Fibroblast of lung (primary cell): ENCODE data around the gene TTL.

Experiments
- EZH2 ChIP-seq: IDR thresholded peaks from 2 replicates; pipeline ENCODE4 v1.5.1; 2012; ENCODE audit warnings: low read length, control low read depth, mild to moderate bottlenecking; ENCODE audit errors: missing control alignments
- TF ChIP-seq, protein P1 (sequence below), 2 donors: IDR thresholded peaks in 1 of 2; conservative IDR thresholded peaks in 1 of 2; 1 replicate in 1 of 2; 2 replicates in 1 of 2; pipeline ENCODE4 v1.5.1; 2011 to 2012; ENCODE audit warnings: low read length in 2 of 2, control low read depth in 1 of 2, inconsistent platforms in 1 of 2, low read depth in 1 of 2, mild to moderate bottlenecking in 1 of 2

DNA sequence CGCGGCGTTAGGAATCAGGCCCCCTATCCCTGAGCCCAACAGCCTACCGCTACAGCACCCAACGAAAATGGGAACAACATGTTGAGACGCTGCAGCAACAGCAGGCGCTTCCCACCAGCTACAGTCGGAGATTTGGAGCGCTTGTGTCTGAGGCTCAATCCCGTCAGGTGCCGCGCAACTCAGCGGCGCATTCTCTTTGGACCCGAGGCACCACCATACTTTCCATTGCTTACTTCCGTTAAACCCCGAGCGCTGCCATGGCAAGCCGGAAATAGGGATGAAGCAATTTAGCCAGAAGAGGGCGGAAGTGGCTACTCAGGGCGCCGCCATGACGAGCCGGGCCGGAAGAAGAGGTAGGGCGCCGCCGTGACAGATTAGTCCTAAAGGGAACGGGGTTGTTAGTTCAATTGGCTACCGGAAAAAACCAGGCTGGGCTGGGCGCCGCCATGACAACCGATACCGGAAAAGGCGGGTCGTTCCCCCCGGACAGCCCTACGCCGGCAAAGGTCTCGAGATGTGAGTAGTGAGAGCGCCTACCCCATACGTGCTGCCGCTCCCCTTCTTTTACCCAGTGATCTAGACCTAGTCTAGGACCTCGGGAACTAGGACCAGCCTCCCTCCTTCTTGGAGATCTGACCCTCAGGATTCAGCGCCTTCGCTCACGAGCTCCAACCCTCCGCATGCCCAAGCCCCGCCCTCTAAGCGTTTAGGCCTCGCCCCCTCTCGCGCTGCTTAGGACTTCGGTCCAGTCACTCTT lies 102.4 kb downstream of the TTL start, which contains the start of gene CHCHD5:
- TF ChIP-seq, protein P1, sequence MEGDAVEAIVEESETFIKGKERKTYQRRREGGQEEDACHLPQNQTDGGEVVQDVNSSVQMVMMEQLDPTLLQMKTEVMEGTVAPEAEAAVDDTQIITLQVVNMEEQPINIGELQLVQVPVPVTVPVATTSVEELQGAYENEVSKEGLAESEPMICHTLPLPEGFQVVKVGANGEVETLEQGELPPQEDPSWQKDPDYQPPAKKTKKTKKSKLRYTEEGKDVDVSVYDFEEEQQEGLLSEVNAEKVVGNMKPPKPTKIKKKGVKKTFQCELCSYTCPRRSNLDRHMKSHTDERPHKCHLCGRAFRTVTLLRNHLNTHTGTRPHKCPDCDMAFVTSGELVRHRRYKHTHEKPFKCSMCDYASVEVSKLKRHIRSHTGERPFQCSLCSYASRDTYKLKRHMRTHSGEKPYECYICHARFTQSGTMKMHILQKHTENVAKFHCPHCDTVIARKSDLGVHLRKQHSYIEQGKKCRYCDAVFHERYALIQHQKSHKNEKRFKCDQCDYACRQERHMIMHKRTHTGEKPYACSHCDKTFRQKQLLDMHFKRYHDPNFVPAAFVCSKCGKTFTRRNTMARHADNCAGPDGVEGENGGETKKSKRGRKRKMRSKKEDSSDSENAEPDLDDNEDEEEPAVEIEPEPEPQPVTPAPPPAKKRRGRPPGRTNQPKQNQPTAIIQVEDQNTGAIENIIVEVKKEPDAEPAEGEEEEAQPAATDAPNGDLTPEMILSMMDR (conservative IDR thresholded peaks at IDR 0.05 in 1 of 2, IDR thresholded peaks at IDR 0.05 in 1 of 2; ENCODE audit: low read depth in 1 of 2, low read length in 2 of 2) = peak in 1 of 2 donors; percentile 15
- no peak for TF ChIP-seq EZH2
